ENCODE data around the gene WWTR1.

The WWTR1 gene

GRCh38 chr3:149523512-149524299 lies 134.1 kb downstream of the WWTR1 start:
- DNase-seq = no peak

GRCh38 chr3:149519912-149520311 lies 137.9 kb downstream of the WWTR1 start:
- no peak for DNase-seq

- no peak for DNase-seq
Measured at GRCh38 chr3:149516920-149517319, 140.9 kb downstream of the WWTR1 start.

GRCh38 chr3:149515249-149515648 lies 142.6 kb downstream of the WWTR1 start:
- no peak for DNase-seq

- DNase-seq = no peak
Measured at GRCh38 chr3:149514471-149514870, 143.4 kb downstream of the WWTR1 start.

GRCh38 chr3:149512073-149512782 lies 145.6 kb downstream of the WWTR1 start:
- no peak for DNase-seq

- no peak for DNase-seq
Measured at GRCh38 chr3:149511040-149511626, 146.7 kb downstream of the WWTR1 start.

- no peak for DNase-seq
Measured at GRCh38 chr3:149510480-149510879, 147.3 kb downstream of the WWTR1 start.

GRCh38 chr3:149509526-149509925 lies 148.3 kb downstream of the WWTR1 start:
- DNase-seq = no peak

GRCh38 chr3:149507491-149508324 lies 150.1 kb downstream of the WWTR1 start:
- no peak for DNase-seq

GRCh38 chr3:149506965-149507364 lies 150.9 kb downstream of the WWTR1 start:
- no peak for DNase-seq

GRCh38 chr3:149506540-149506939 lies 151.3 kb downstream of the WWTR1 start:
- no peak for DNase-seq

- DNase-seq = no peak
Measured at GRCh38 chr3:149502438-149502837, 155.4 kb downstream of the WWTR1 start.

- DNase-seq = no peak
Measured at GRCh38 chr3:149501524-149501923, 156.3 kb downstream of the WWTR1 start.

- no peak for DNase-seq
Measured at GRCh38 chr3:149497966-149498670, 159.7 kb downstream of the WWTR1 start.

- DNase-seq = no peak
Measured at GRCh38 chr3:149496891-149497290, 160.9 kb downstream of the WWTR1 start.

GRCh38 chr3:149495581-149496125 lies 162.2 kb downstream of the WWTR1 start:
- no peak for DNase-seq

- DNase-seq = no peak
Measured at GRCh38 chr3:149494759-149495580, 162.9 kb downstream of the WWTR1 start.

- peak; percentile 20 for DNase-seq
Measured at GRCh38 chr3:149494022-149494758, 163.6 kb downstream of the WWTR1 start.

- DNase-seq = no peak
Measured at GRCh38 chr3:149493315-149494021, 164.4 kb downstream of the WWTR1 start.

Measured in activated CD8-positive, alpha-beta memory T cell treated with anti-CD3 and anti-CD28 coated beads, Interleukin-2, amount 50 U/mL, for 4 hours (primary cell).